HepG2 (cell line): Measurements from ENCODE around the gene FRS2. TPM values are rescaled to one million over a fixed set of nuclear protein-coding genes. Genes with fewer than 3 reads are reported as not detected.

Source experiments
- ATAC-seq: fragments of 200-7000 bp; cut with Tn5 transposase; 3 replicates; pipeline ENCODE4 v1.9.1; 2020; ENCODE audit warnings: mild to moderate bottlenecking, moderate library complexity
- BruUV-seq: library from RNA; stranded (reverse); fragments of 400-500 nt; replicated peaks from 2 replicates; lab custom pipeline; 2021; lab: Mats Ljungman, UMichigan
- CTCF ChIA-PET: fragments of 300-600 bp; formaldehyde crosslinking; extraction: SDS; loops from one replicate; lab custom pipeline; 2021; ENCODE audit warnings: low total read pairs, inconsistent platforms, low intra/inter-chr PET ratio; lab: Yijun Ruan, JAX
- POLR2A ChIA-PET: fragments of 350-600 bp; sonication (Branson Sonifier 250); formaldehyde crosslinking; loops from one replicate; lab custom pipeline; 2020; ENCODE audit warnings: antibody characterized with exemption, inconsistent platforms; lab: Yijun Ruan, JAX
- DNase-seq: peaks from one replicate; pipeline ENCODE4 v3.0.0-alpha.2; 2015; ENCODE audit warnings: low spot score
- FAIRE-seq: peaks from 3 replicates; lab custom pipeline; 2011; peaks lifted over from hg19 to GRCh38; lab: Jason Lieb, UNC
- H2AFZ ChIP-seq: one replicate; pipeline ENCODE4 v1.6.1; 2011; ENCODE audit warnings: low read length, inconsistent platforms
- H3K27ac ChIP-seq: fragments of 300-600 bp; 3 replicates; pipeline ENCODE4 v1.8.0; 2011; ENCODE audit warnings: mixed run types, mild to moderate bottlenecking, mixed read lengths, low read length, inconsistent platforms; ENCODE audit not compliant: insufficient read depth; ENCODE audit errors: extremely low read length
- H3K27me3 ChIP-seq, 2 experiments: fragments of 200-600 bp in 1 of 2; 2 replicates in 1 of 2; 3 replicates in 1 of 2; pipeline versions ENCODE4 v1.6.0 to v1.8.0; 2011; ENCODE audit warnings: low read length in 2 of 2, mild to moderate bottlenecking in 2 of 2, moderate library complexity in 2 of 2, inconsistent platforms in 1 of 2; ENCODE audit not compliant: insufficient read depth in 2 of 2, control insufficient read depth in 1 of 2
- H3K36me3 ChIP-seq, 2 experiments: fragments of 200-600 bp in 1 of 2; replicated peaks in 1 of 2; 2 replicates in 1 of 2; 3 replicates in 1 of 2; pipeline versions ENCODE4 v1.5.1 to v1.8.0; 2011; ENCODE audit warnings: low read length in 2 of 2, inconsistent platforms in 1 of 2; ENCODE audit not compliant: insufficient read depth in 2 of 2, control insufficient read depth in 1 of 2
- H3K4me1 ChIP-seq: 2 replicates; pipeline ENCODE4 v1.5.1; 2012; ENCODE audit warnings: low read length, inconsistent platforms; ENCODE audit not compliant: insufficient read depth
- H3K4me2 ChIP-seq: 2 replicates; pipeline ENCODE4 v1.6.0; 2011; ENCODE audit warnings: low read depth, low read length, inconsistent platforms
- H3K4me3 ChIP-seq, 3 experiments: fragments of 200-600 bp in 1 of 3; sonication (generic), shearing (Covaris generic) in 1 of 3; replicated peaks in 1 of 3; 2 replicates each; pipeline ENCODE4 v1.5.1; 2011 to 2016; ENCODE audit warnings: low read length in 3 of 3, inconsistent platforms in 2 of 3, low read depth in 2 of 3, mild to moderate bottlenecking in 2 of 3, control low read depth in 1 of 3, mixed read lengths in 1 of 3; ENCODE audit not compliant: insufficient read depth in 1 of 3
- H3K79me2 ChIP-seq: one replicate; pipeline ENCODE4 v1.6.1; 2011; ENCODE audit warnings: low read length, inconsistent platforms; ENCODE audit not compliant: insufficient read depth
- H3K9ac ChIP-seq: 2 replicates; pipeline ENCODE4 v1.6.0; 2011; ENCODE audit warnings: mild to moderate bottlenecking, low read depth, low read length, inconsistent platforms; ENCODE audit not compliant: insufficient read depth
- H3K9me3 ChIP-seq: 2 replicates; pipeline ENCODE4 v1.5.1; 2012; ENCODE audit warnings: mild to moderate bottlenecking, low read length
- H4K20me1 ChIP-seq: 2 replicates; pipeline ENCODE4 v1.6.0; 2011; ENCODE audit warnings: inconsistent platforms, mild to moderate bottlenecking, low read length, moderate library complexity; ENCODE audit not compliant: insufficient read depth
- ARID3A ChIP-seq: IDR thresholded peaks from 2 replicates; pipeline ENCODE4 v1.6.1; 2012; ENCODE audit warnings: low read depth, low read length, improper control_type of control experiment
- CREM ChIP-seq, 2 experiments: sonication (generic) in 1 of 2; formaldehyde crosslinking in 1 of 2; IDR thresholded peaks; 2 replicates each; pipeline versions ENCODE4 v1.4.0 to v1.6.1; 2016 to 2020; ENCODE audit warnings: antibody characterized with exemption in 1 of 2, mild to moderate bottlenecking in 1 of 2, missing genetic modification reagents in 1 of 2
- EZH2 ChIP-seq: conservative IDR thresholded peaks from 2 replicates; pipeline ENCODE4 v1.6.1; 2012; ENCODE audit warnings: mild to moderate bottlenecking, low read depth, low read length, moderate library complexity
- KAT8 ChIP-seq: IDR thresholded peaks from 2 replicates; pipeline ENCODE4 v1.6.1; 2016; ENCODE audit warnings: missing genetic modification reagents, missing compliant biosample characterization
- KMT2B ChIP-seq: IDR thresholded peaks from 2 replicates; pipeline ENCODE4 v1.6.1; 2016; ENCODE audit warnings: missing genetic modification reagents, missing compliant biosample characterization
- YY1 ChIP-seq: IDR thresholded peaks from 2 replicates; pipeline ENCODE4 v1.6.1; 2011; ENCODE audit warnings: low read length, low read depth, moderate library complexity, mild to moderate bottlenecking; ENCODE audit not compliant: insufficient read depth, insufficient replicate concordance
- ZNF18 ChIP-seq: sonication (generic); formaldehyde crosslinking; IDR thresholded peaks from 2 replicates; pipeline ENCODE4 v1.8.0; 2022; ENCODE audit warnings: mild to moderate bottlenecking, missing genetic modification reagents; ENCODE audit not compliant: insufficient replicate concordance
- ZNF710 ChIP-seq: sonication (generic); formaldehyde crosslinking; IDR thresholded peaks from 2 replicates; pipeline ENCODE4 v1.5.0; 2020; ENCODE audit warnings: mild to moderate bottlenecking, missing genetic modification reagents, borderline replicate concordance
- ZXDC ChIP-seq: sonication (generic); formaldehyde crosslinking; IDR thresholded peaks from 2 replicates; pipeline ENCODE4 v1.5.0; 2020; ENCODE audit warnings: mild to moderate bottlenecking, missing genetic modification reagents
- WGBS: methylation state at CpG from one replicate; pipeline ENCODE4 v1.1.6; 2017; ENCODE audit warnings: low lambda C conversion rate; 5-methylcytosine and 5-hydroxymethylcytosine counted together
- in situ Hi-C: cut with HindIII; loops from 2 replicates; pipeline ENCODE4 v1.10.0; 2017; ENCODE audit warnings: low pct_unique_long_range_greater_than_20kb; ENCODE audit not compliant: extremely low pct_ligation_motif_present
- intact Hi-C: fragments of 100-400 bp; cut with micrococcal nuclease; formaldehyde crosslinking; loops from one replicate; pipeline ENCODE4 v1.10.0; 2022; ENCODE audit not compliant: unreplicated experiment
- polyA plus RNA-seq, 8 experiments: library from polyadenylated mRNA; depleted of rRNA in 3 of 8; stranded (reverse) in 7 of 8; unstranded in 1 of 8; fragments of >200 nt; fragmentation: Illumina TruSeq in 4 of 8; extraction: Trizol in 4 of 8; gene quantifications; 2 replicates each; pipeline versions ENCODE4 v1.2.1 to v1.2.3, GENCODE V29; 2011 to 2016; ENCODE audit warnings: low read depth in 4 of 8, missing spikeins in 1 of 8, mixed read lengths in 1 of 8; ENCODE audit not compliant: insufficient read depth in 1 of 8
- total RNA-seq, 5 experiments: library from RNA; depleted of rRNA; stranded (reverse); fragments of >200 nt; fragmentation: Illumina TruSeq; extraction: Trizol; gene quantifications; 2 replicates each; pipeline ENCODE4 v1.2.3, GENCODE V29; 2016; ENCODE audit warnings: low read depth in 1 of 5

The FRS2 gene
- total and polyA plus RNA-seq, 2 of the 13 experiments (the other 11 are each of a cell fraction or from before 2014, with no cell fraction given) = 8.3 to 16.8 TPM

GRCh38 chr12:69621551-69621950 is 151.4 kb downstream of the FRS2 start:
- H3K9ac ChIP-seq = no peak overlapping the region
- no peaks in the 10 kb centered on the region for H3K9me3 ChIP-seq
- in situ Hi-C loops (no loop called here), intact Hi-C loops (no loop called here)
- no peak overlapping the region for H2AFZ ChIP-seq
- CTCF ChIA-PET = no interaction called here
- H3K4me2 ChIP-seq = no peak overlapping the region
- no TSS peak for BruUV-seq
- ATAC-seq (no peak), DNase-seq (no peak), FAIRE-seq (no peak)
- no peaks in the 10 kb centered on the region for H4K20me1 ChIP-seq
- peaks cover 0 to 12% of the 10 kb centered on the region in 2 experiments; a peak in 1 of 5 replicates for H3K27me3 ChIP-seq
- POLR2A ChIA-PET = no interaction called here
- no peak overlapping the region for H3K4me3 ChIP-seq
- no peaks in the 10 kb centered on the region for H3K36me3 ChIP-seq
- no peaks in the 10 kb centered on the region for H3K79me2 ChIP-seq
- TF ChIP-seq ZNF710 (CRISPR knock-in tag) (no peak), YY1 (no peak), KAT8 (CRISPR knock-in tag) (no peak)
- peaks cover 7% of the 10 kb centered on the region; the same call in 1 of the 2 replicates for H3K4me1 ChIP-seq
- H3K27ac ChIP-seq = no peak overlapping the region
- WGBS = 6% methylated on average over 2 of the region's 2 CpGs

GRCh38 chr12:69623970-69624369 is 153.8 kb downstream of the FRS2 start:
- WGBS = 77% methylated on average over 6 of the region's 13 CpGs
- Histone ChIP-seq H3K9ac (no peak overlapping the region), H4K20me1 (no peaks in the 10 kb centered on the region), H3K4me3 (no peak overlapping the region), H2AFZ (no peak overlapping the region), H3K79me2 (no peaks in the 10 kb centered on the region), H3K27ac (no peak overlapping the region), H3K27me3 (0 out of 5 replicates have a peak, but pooled peaks cover 0 to 6% of the 10 kb centered on the region in 2 experiments), H3K4me2 (no peak overlapping the region), H3K9me3 (no peaks in the 10 kb centered on the region), H3K36me3 (no peaks in the 10 kb centered on the region), H3K4me1 (peaks cover 7% of the 10 kb centered on the region; the same call in 1 of the 2 replicates)
- ATAC-seq (no peak), FAIRE-seq (no peak), DNase-seq (no peak)
- CTCF ChIA-PET = no interaction called here
- intact Hi-C loops (no loop called here), in situ Hi-C loops (no loop called here)
- POLR2A ChIA-PET = no interaction called here
- BruUV-seq = no TSS peak
- TF ChIP-seq ZNF18 (CRISPR knock-in tag) = no peak
- TF ChIP-seq YY1 = no peak
- TF ChIP-seq CREM (IDR thresholded peaks at IDR 0.05) = no peak
- TF ChIP-seq CREM (CRISPR knock-in tag; IDR thresholded peaks at IDR 0.05) = no peak
- no peak for TF ChIP-seq KMT2B (CRISPR knock-in tag)
- TF ChIP-seq ZXDC (CRISPR knock-in tag) = no peak
- TF ChIP-seq ARID3A = no peak
- no peak for TF ChIP-seq EZH2
